AG04449 (cell line): ENCODE measurements around the gene TMEM150B.

Experiments
- CTCF ChIA-PET: fragments of 350-600 bp; formaldehyde crosslinking; extraction: SDS; loops from one replicate; lab custom pipeline; 2021; ENCODE audit warnings: antibody characterized with exemption; lab: Yijun Ruan, JAX
- POLR2A ChIA-PET: fragments of 400-600, 350-600 bp; formaldehyde crosslinking; extraction: SDS; loops from one replicate; lab custom pipeline; 2020; ENCODE audit warnings: antibody characterized with exemption, inconsistent platforms; lab: Yijun Ruan, JAX
- DNase-seq: peaks from one replicate; pipeline ENCODE4 v3.0.0-alpha.2; 2010; ENCODE audit warnings: low read depth, low spot score
- H3K4me3 ChIP-seq: 2 replicates; pipeline ENCODE4 v1.5.1; 2011; ENCODE audit warnings: low read depth, mild to moderate bottlenecking, control low read depth, low read length
- TF ChIP-seq, protein P1 (sequence below): IDR thresholded peaks from one replicate; pipeline ENCODE4 v1.5.1; 2011; ENCODE audit warnings: mild to moderate bottlenecking, moderate library complexity, low read length, control low read depth, inconsistent platforms; ENCODE audit not compliant: insufficient read depth; ENCODE audit errors: missing control alignments

Gene TMEM150B

DNA sequence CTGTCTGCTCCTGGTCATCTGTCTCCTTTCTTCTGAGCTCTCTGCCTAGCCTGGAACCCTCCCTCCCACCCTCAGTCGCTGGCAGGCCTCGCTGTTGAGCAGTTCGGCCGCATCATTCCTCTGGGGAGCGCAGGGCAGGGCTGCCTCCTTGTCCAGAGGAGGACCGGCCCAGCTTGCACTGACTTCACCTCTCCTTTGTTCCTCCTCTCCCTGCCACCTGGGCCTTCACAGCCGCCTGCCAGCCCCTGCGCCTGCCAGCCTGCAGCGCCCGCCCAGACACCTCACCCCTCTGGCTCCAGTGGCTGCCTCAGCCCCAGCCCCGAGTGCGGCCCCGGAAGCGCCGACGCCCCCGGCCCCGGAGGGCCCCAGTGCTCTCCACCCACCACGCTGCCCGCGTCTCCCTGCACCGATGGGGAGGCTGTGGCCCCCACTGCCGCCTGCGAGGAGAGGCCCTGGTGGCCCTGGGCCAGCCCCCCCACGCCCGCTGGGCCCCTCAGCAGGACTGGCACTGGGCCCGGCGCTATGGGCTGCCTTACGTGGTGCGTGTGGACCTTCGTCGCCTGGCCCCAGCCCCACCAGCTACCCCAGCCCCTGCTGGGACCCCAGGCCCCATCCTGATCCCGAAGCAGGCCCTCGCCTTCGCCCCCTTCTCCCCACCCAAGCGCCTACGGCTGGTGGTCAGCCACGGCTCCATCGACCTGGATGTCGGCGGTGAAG lies 21.7 kb upstream of the TMEM150B start:
- H3K4me3 ChIP-seq = no peak overlapping the region
- TF ChIP-seq, protein P1, sequence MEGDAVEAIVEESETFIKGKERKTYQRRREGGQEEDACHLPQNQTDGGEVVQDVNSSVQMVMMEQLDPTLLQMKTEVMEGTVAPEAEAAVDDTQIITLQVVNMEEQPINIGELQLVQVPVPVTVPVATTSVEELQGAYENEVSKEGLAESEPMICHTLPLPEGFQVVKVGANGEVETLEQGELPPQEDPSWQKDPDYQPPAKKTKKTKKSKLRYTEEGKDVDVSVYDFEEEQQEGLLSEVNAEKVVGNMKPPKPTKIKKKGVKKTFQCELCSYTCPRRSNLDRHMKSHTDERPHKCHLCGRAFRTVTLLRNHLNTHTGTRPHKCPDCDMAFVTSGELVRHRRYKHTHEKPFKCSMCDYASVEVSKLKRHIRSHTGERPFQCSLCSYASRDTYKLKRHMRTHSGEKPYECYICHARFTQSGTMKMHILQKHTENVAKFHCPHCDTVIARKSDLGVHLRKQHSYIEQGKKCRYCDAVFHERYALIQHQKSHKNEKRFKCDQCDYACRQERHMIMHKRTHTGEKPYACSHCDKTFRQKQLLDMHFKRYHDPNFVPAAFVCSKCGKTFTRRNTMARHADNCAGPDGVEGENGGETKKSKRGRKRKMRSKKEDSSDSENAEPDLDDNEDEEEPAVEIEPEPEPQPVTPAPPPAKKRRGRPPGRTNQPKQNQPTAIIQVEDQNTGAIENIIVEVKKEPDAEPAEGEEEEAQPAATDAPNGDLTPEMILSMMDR = no peak
- DNase-seq = no peak
- ChIA-PET POLR2A (interaction anchor here (3.3 kb wide), 1 partner anchor 7 kb away, joined by 14 read pairs; the partner anchor contains the start of gene KMT5C), CTCF (no interaction called here)

DNA sequence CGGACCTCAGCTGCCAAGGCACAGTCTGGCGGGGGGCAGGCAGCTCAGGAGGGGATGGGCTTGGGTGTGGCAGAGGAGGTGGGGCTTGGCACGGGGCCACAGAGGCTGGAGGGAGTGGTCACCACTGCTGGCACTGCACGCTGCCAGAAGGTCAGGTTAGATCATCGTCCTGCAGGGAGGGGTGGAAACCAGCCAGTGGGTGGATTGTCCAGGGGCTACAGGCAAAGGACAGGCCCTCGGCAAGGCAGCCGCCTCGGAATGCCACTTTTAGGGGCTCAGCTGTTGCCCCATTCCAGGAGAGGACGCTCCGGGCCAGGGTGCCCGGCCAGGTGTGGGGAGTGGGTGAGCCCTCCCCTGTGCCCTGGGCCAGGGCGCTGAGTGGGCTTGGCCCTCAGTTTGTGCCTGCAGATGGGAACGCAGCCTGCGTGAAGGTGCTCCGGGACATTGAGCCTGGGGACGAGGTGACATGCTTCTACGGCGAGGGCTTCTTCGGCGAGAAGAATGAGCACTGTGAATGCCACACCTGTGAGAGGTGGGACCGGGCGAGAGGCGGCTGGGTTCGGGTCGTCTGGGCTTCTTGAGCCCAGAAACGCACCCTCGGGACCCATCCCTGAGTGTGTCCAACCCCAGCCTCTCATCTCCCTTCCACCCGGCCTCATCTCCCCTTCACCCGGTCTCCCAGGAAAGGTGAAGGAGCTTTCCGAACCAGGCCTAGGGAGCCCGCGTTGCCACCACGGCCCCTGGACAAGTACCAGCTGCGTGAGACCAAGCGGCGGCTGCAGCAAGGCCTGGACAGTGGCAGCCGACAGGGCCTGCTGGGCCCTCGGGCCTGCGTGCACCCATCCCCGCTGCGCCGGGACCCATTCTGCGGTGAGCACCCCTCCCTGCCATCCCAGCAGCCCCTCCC lies 20.9 kb upstream of the TMEM150B start:
- H3K4me3 ChIP-seq = no peak overlapping the region
- POLR2A ChIA-PET = no interaction called here
- CTCF ChIA-PET = interaction anchor here (1.4 kb wide), 1 partner anchor 29 kb away, joined by 3 read pairs; no protein-coding TSS in a partner anchor
- no peak for DNase-seq
- TF ChIP-seq, protein P1 = no peak

DNA sequence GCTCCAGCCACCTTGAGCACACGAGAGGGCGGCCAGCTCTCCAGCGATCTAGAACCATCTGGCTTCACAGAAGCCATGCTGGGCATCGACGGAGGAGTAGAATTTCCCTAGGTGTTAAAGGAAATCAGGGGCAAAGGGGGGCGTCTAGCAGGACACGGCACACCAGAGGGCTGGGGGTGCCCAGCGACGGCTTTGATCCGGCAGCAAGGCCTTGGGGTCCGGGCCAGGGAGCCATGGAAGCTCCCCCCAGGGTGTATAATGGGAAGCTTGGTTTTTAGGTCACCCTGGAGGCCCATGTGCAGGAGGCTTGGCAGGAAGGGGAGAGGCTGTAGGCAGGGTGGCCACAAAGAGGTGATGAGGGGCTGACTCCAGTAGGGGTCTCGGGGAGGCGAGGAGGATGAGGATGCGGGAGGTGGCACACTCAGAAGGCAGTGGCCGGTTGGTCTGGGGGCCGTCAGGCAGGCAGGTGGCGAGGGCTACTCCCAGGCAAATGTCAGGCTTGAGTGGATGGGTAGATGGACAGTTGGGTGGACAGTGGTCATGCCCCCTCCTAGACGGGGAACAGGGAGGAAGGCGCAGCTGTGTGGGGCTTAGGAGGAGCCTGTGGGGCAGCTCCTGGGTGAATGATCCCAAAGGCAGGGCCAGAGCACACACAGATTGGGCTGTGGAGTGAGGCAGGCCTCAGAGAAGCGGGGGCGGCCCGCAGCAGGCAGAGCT lies 20.1 kb upstream of the TMEM150B start:
- ChIA-PET CTCF (interaction anchor here (1.4 kb wide), 1 partner anchor 30 kb away, joined by 3 read pairs; no protein-coding TSS in a partner anchor), POLR2A (interaction anchor here (0.8 kb wide), 1 partner anchor 9 kb away, joined by 3 read pairs; no protein-coding TSS in a partner anchor)
- TF ChIP-seq, protein P1 = no peak
- no peak for DNase-seq
- H3K4me3 ChIP-seq = no peak overlapping the region

DNA sequence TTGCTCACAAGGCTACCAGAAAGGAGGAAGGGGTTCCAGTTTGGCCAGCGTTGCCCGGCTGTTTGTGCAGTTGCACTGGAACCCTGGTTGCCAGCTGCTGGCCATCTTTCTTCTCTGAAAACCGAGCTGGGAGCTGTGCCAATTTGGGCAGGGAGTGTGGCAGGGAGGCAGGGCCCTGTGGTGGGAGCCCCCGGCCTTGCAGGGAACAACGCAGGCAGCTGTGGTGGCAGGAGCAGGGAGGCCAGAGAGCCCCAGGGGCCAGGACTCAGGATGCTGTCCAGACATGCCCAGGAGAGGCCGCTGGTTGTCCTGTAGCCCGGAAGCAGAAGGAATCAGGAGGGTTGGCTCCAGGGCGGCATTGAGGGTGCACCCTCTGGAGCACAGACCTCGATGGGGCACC lies 19.3 kb upstream of the TMEM150B start:
- POLR2A ChIA-PET = interaction anchor here (0.8 kb wide), 1 partner anchor 9 kb away, joined by 3 read pairs; no protein-coding TSS in a partner anchor
- H3K4me3 ChIP-seq = no peak overlapping the region
- TF ChIP-seq, protein P1 = no peak
- no peak for DNase-seq
- CTCF ChIA-PET = no interaction called here

DNA sequence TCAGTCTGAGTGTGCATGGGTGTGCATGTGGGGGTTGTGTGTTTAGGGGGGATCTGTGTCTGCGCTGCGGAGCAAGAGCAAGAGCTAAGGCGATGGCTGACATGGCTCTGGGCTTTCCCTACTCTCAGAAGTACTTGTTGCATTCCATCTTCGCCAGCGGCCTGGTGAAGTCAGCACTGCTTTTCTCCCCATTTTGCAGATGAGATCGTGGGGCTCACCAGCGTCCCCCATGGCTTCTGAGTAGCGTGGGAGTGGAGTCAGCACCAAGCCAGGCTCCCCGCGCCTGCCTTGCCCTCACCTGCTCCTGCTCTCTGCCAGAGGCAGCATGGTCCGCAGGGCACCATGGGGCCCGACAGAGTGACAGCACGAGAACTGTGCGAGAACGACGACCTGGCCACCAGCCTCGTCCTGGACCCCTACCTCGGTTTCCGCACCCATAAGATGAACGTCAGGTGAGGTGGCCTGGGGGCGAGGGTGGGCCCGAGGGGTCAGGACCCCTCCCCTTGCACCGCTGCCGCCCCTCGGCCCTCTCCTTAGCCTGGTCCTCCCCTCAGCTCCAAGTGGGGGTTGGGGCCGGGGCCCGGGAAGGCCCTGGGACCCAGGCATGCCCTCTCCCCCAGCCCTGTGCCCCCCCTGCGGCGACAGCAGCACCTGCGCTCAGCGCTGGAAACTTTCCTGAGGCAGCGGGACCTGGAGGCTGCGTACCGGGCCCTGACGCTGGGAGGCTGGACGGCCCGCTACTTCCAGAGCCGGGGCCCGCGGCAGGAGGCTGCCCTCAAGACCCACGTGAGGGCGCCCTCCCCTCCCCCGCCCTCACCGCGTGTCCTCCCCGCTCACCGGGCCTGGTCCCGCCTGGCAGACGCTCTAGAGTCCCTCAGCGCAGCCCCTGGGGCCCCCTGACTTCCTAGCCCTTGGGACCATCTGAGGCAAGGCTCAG lies 16.7 kb upstream of the TMEM150B start:
- DNase-seq = no peak
- ChIA-PET CTCF (no interaction called here), POLR2A (no interaction called here)
- TF ChIP-seq, protein P1 = no peak
- peak overlapping the region; percentile 74; the same call in 1 of the 2 replicates for H3K4me3 ChIP-seq
